Kidney epithelial cell (primary cell): ENCODE results near the gene MRPS12. TPM values are rescaled to one million over a fixed set of nuclear protein-coding genes. Genes with fewer than 3 reads are reported as not detected.

ENCODE experiments used
- DNase-seq: peaks from one replicate; pipeline ENCODE4 v3.0.0-alpha.2; 2010; ENCODE audit warnings: low read depth
- H3K27me3 ChIP-seq: 2 replicates; pipeline ENCODE4 v1.6.0; 2011; ENCODE audit warnings: low read length; ENCODE audit not compliant: control insufficient read depth, insufficient read depth
- H3K36me3 ChIP-seq: 2 replicates; pipeline ENCODE4 v1.5.1; 2011; ENCODE audit warnings: low read length; ENCODE audit not compliant: control insufficient read depth, insufficient read depth
- H3K4me3 ChIP-seq: 2 replicates; pipeline ENCODE4 v1.5.1; 2011; ENCODE audit warnings: low read depth, mild to moderate bottlenecking, control low read depth, low read length
- CTCF ChIP-seq: IDR thresholded peaks from 2 replicates; pipeline ENCODE4 v1.5.1; 2011; ENCODE audit warnings: mild to moderate bottlenecking, moderate library complexity, low read length, control low read depth, inconsistent platforms; ENCODE audit not compliant: insufficient read depth, poor library complexity, severe bottlenecking
- total RNA-seq: library from RNA; depleted of rRNA; stranded (reverse); fragments of >200 nt; gene quantifications from 2 replicates; pipeline ENCODE4 v1.2.3, GENCODE V29; 2015

Gene MRPS12
- total RNA-seq, 1 donor from 2014 or later, result 53.8 TPM

DNA sequence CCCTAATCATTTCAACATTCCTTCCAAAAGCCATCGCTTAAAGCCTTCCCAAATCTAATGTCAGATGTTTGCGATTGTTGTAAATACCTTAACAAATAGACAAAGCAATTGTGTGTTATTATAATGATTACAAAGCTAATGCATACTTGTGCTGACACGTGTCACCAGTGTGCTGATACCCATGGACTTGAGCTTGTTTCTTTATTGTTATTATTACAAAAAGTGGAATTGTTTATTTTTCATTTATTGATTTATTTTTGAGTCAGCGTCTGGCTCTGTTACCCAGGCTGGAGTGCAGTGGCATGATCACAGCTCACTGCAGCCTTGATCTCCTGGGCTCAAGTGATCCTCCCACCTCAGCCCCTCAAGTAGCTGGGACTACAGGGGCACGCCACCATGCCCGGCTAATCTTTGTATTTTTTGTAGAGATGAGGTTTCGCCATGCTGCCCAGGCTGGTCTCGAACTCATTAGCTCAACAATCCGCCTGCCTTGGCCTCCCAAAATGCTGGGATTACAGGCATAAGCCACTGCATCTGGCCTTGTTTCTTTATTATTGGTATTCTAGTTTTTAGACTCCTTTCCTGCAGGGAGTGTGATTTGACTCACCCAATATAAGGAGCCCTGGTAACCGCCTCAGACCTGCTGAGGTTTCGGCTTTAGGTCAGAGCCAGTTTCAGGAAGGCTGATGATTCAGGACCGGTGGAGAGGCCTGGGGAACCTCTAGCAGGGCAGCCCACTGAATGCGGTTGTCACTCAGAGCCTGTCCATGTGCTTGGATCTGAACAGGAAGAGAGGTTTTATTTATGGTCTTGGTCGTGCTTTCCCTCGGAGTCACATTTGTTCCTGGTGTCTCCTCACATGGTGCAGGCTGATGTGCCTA lies 46.9 kb downstream of the MRPS12 start:
- no peaks in the 10 kb centered on the region for H3K36me3 ChIP-seq
- DNase-seq, result no peak
- H3K27me3 ChIP-seq, result no peaks in the 10 kb centered on the region
- no peak for TF ChIP-seq CTCF
- no peak overlapping the region for H3K4me3 ChIP-seq

DNA sequence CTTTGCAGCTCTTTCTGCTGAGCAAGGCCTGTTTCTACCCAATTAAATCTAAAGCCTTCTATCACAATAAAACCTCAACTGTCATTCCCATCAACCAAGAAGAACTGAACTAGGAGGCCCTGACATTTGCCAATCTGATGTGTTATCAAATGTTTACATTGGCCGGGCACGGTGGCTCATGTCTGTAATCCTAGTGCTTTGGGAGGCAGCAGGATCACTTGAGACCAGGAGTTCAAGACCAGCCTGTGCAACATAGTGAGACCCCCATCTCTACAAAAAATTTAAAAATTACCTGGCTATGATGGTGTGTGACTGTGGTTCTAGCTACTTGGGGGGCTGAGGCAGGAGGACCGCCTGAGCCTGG lies 47.6 kb downstream of the MRPS12 start:
- TF ChIP-seq CTCF, result no peak

DNA sequence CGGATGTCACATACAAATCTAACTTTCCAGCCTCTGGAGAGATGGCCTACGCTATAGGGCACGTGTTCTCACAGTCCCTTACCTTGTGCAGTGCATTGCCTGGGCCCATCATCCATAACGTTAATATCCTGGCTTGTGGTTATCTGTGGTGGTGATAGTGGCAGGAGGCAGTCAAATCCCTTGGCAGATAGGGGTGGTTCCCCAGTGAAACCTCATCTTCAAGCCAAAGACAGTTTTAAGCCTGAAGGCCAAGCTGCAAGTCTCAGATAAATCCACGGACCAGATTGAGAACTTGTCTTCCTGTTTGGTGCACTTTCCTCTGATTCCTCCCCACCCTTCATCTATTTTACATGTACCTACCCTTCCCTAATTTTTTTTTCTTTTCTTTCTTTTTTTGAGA lies 49.1 kb downstream of the MRPS12 start:
- DNase-seq, result no peak

More for the DNA sequence above, 47.6 kb downstream of the MRPS12 start:
- H3K4me3 ChIP-seq, result no peak overlapping the region
- no peak for DNase-seq
- no peaks in the 10 kb centered on the region for H3K27me3 ChIP-seq
- H3K36me3 ChIP-seq, result no peaks in the 10 kb centered on the region

GRCh38 chr19:38980583-38981374 lies 50.0 kb downstream of the MRPS12 start:
- H3K27me3 ChIP-seq, result no peaks in the 10 kb centered on the region
- no peak overlapping the region for H3K4me3 ChIP-seq
- no peak for TF ChIP-seq CTCF
- no peaks in the 10 kb centered on the region for H3K36me3 ChIP-seq
- no peak for DNase-seq

More for the DNA sequence above, 49.1 kb downstream of the MRPS12 start:
- no peak for TF ChIP-seq CTCF
- Histone ChIP-seq H3K27me3 (no peaks in the 10 kb centered on the region), H3K36me3 (no peaks in the 10 kb centered on the region), H3K4me3 (no peak overlapping the region)

Other genes starting within 250 kb of the MRPS12 start
- gene CAPN12, start 186.5 kb upstream of the MRPS12 start, total RNA-seq, result 0.68 and 1.3 TPM in 2 replicates
- gene LGALS7, start 157.4 kb upstream of the MRPS12 start, total RNA-seq, result 0.55 TPM in 1 of 2 replicates, not detected in the other
- gene LGALS7B, start 141.7 kb upstream of the MRPS12 start, total RNA-seq, result not detected in 2 replicates
- not detected in 2 replicates for gene LGALS4, start 118.0 kb upstream of the MRPS12 start, total RNA-seq
- 48.1 and 49.8 TPM in 2 replicates for gene ECH1, start 99.2 kb upstream of the MRPS12 start, total RNA-seq
- 192 and 200 TPM in 2 replicates for gene HNRNPL, start 81.0 kb upstream of the MRPS12 start, total RNA-seq
- gene RINL, start 52.7 kb upstream of the MRPS12 start, total RNA-seq, result 21.0 and 21.6 TPM in 2 replicates
- 38.9 and 65.5 TPM in 2 replicates for gene SIRT2, start 31.3 kb upstream of the MRPS12 start, total RNA-seq
- 39.0 and 41.7 TPM in 2 replicates for gene NFKBIB, start 31.0 kb upstream of the MRPS12 start, total RNA-seq
- gene CCER2, start 18.8 kb upstream of the MRPS12 start, total RNA-seq, result 0.42 TPM in 1 of 2 replicates, not detected in the other
- gene SARS2, start 181 bp upstream of the MRPS12 start, total RNA-seq, result 40.5 and 55.2 TPM in 2 replicates
- 17.9 and 20.1 TPM in 2 replicates for gene FBXO17, start 44.8 kb downstream of the MRPS12 start, total RNA-seq
- 3.0 and 6.9 TPM in 2 replicates for gene FBXO27, start 101.6 kb downstream of the MRPS12 start, total RNA-seq
- 0.33 and 0.82 TPM in 2 replicates for gene ACP7, start 153.4 kb downstream of the MRPS12 start, total RNA-seq
- gene PAK4, start 194.8 kb downstream of the MRPS12 start, total RNA-seq, result 23.7 and 27.3 TPM in 2 replicates